ENCODE data around the gene HNRNPD. TPM values are rescaled to one million over a fixed set of nuclear protein-coding genes. Genes with fewer than 3 reads are reported as not detected.

Gene HNRNPD
- total RNA-seq, 1 experiment from 2014 or later, result 67.5 TPM

Other genes with a start within 250 kb of the HNRNPD start
- gene HNRNPDL, start 56.5 kb upstream of the HNRNPD start, total RNA-seq (2014; rRNA removed; shearing (Covaris generic)), result 318 and 320 TPM in 2 replicates
- 78.4 and 87.5 TPM in 2 replicates for gene ENOPH1, start 56.6 kb upstream of the HNRNPD start, total RNA-seq (2014; rRNA removed; shearing (Covaris generic))
- gene TMEM150C, start 188.0 kb upstream of the HNRNPD start, total RNA-seq (2014; rRNA removed; shearing (Covaris generic)), result 0.06 TPM in 1 of 2 replicates, not detected in the other

Data from SJSA1 (cell line).